Measurements from ENCODE around the gene MORN3. TPM values are rescaled to one million over a fixed set of nuclear protein-coding genes. Genes with fewer than 3 reads are reported as not detected.

Gene MORN3
- total RNA-seq, 3 donors from 2014 or later: 0.29 to 2.0 TPM; not detected in 1

- TF ChIP-seq POLR2A (IDR thresholded peaks at IDR 0.05) (no peak), POLR2AphosphoS5 (IDR thresholded peaks at IDR 0.05) (no peak), CTCF (IDR thresholded peaks at IDR 0.05) (no peak)
- H3K4me1 ChIP-seq: no peaks in the 10 kb centered on the region
- no peak overlapping the region for H3K27ac ChIP-seq
- H3K4me3 ChIP-seq: no peak overlapping the region
- intact Hi-C loops (cut with DNase I; ENCODE audit: low total_unique reads): no loop called here
- H3K36me3 ChIP-seq: no peaks in the 10 kb centered on the region
- H3K9me3 ChIP-seq: no peaks in the 10 kb centered on the region
- DNase-seq (ENCODE audit: low spot score in 2 of 2): no peak
- H3K27me3 ChIP-seq: no peaks in the 10 kb centered on the region
Measured at GRCh38 chr12:121602766-121603165, 66.7 kb downstream of the MORN3 start.

- Histone ChIP-seq H3K27me3 (no peaks in the 10 kb centered on the region), H3K4me1 (no peaks in the 10 kb centered on the region), H3K36me3 (no peaks in the 10 kb centered on the region), H3K4me3 (no peak overlapping the region), H3K27ac (no peak overlapping the region), H3K9me3 (no peaks in the 10 kb centered on the region)
- TF ChIP-seq POLR2AphosphoS5 (IDR thresholded peaks at IDR 0.05) (no peak), CTCF (IDR thresholded peaks at IDR 0.05) (no peak)
- intact Hi-C loops (cut with DNase I; ENCODE audit: low total_unique reads): no loop called here
- no peak for DNase-seq (ENCODE audit: low spot score in 2 of 2)
Measured at GRCh38 chr12:121600702-121601336, 68.6 kb downstream of the MORN3 start.

Other genes starting within 250 kb of the MORN3 start
- gene KDM2B, start 88.6 kb downstream of the MORN3 start, total RNA-seq: 10 to 100 TPM; 12.3 to 26.8 (median 16.7) TPM
- 10 to 100 TPM in 1 of 3 donors, 1 to 10 TPM in 2; 6.0 to 12.5 (median 6.7) TPM for gene ORAI1, start 43.1 kb downstream of the MORN3 start, total RNA-seq
- gene TMEM120B, start 43.1 kb upstream of the MORN3 start, total RNA-seq: 1 to 10 TPM; 5.4 to 8.2 (median 6.1) TPM
- gene RHOF, start 124.0 kb upstream of the MORN3 start, total RNA-seq: 10 to 100 TPM in 2 of 3 donors, 1 to 10 TPM in 1; 5.8 to 13.1 (median 12.0) TPM
- 1 to 10 TPM; 4.2 to 7.9 (median 6.1) TPM for gene SETD1B, start 134.4 kb upstream of the MORN3 start, total RNA-seq
- 1 to 10 TPM in 1 of 3 donors, under 1 TPM in 1, not detected in 1; 0.64 to 1.6 TPM for gene HPD, start 189.2 kb upstream of the MORN3 start, total RNA-seq
- gene PSMD9, start 219.1 kb upstream of the MORN3 start, total RNA-seq: 10 to 100 TPM; 34.7 to 65.3 (median 37.9) TPM
- 1 to 10 TPM; 4.8 to 8.2 (median 6.7) TPM for gene CFAP251, start 248.9 kb upstream of the MORN3 start, total RNA-seq